Measurements from ENCODE around the gene CA5A. TPM values are rescaled to one million over a fixed set of nuclear protein-coding genes. Genes with fewer than 3 reads are reported as not detected.

Gene CA5A
- total RNA-seq, 4 donors from 2014 or later: not detected

- H3K9me3 ChIP-seq: no peaks in the 10 kb centered on the region
- TF ChIP-seq POLR2A (IDR thresholded peaks at IDR 0.05) (no peak), CTCF (IDR thresholded peaks at IDR 0.05) (no peak), POLR2AphosphoS5 (IDR thresholded peaks at IDR 0.05) (no peak), EP300 (IDR thresholded peaks at IDR 0.05) (no peak)
- H3K4me3 ChIP-seq: no peak overlapping the region
- no peaks in the 10 kb centered on the region for H3K36me3 ChIP-seq
- WGBS, 2 donors (ENCODE audit: low coverage in 1 of 2): 76% methylated on average over 14 of the region's 26 CpGs; no CpG with 5 or more reads in 1 of the 2 donors
- no peak overlapping the region for H3K27ac ChIP-seq
- peaks cover 27% of the 10 kb centered on the region for H3K27me3 ChIP-seq
- H3K4me1 ChIP-seq: no peaks in the 10 kb centered on the region
- ATAC-seq: no peak
Observed at GRCh38 chr16:87924811-87925670, 11.3 kb downstream of the CA5A start.

- WGBS, 2 donors (ENCODE audit: low coverage in 1 of 2): 43 to 78% methylated on average over 1 to 4 of the region's 27 CpGs
- no peak overlapping the region for H3K4me3 ChIP-seq
Observed at GRCh38 chr16:87924041-87924810, 12.1 kb downstream of the CA5A start.

GRCh38 chr16:87922250-87922871 lies 14.0 kb downstream of the CA5A start:
- Histone ChIP-seq H3K4me1 (peaks cover 0 to 13% (median 0%) of the 10 kb centered on the region in 3 donors), H3K36me3 (no peaks in the 10 kb centered on the region), H3K27me3 (peaks cover 45% of the 10 kb centered on the region), H3K27ac (no peak overlapping the region), H3K9me3 (no peaks in the 10 kb centered on the region), H3K4me3 (no peak overlapping the region)
- 40 to 80% methylated on average over 1 of the region's 14 CpGs for WGBS, 2 donors (ENCODE audit: low coverage in 1 of 2)
- ATAC-seq: no peak
- no peak for TF ChIP-seq CTCF (IDR thresholded peaks at IDR 0.05)
- TF ChIP-seq POLR2AphosphoS5 (IDR thresholded peaks at IDR 0.05): no peak
- TF ChIP-seq POLR2A (IDR thresholded peaks at IDR 0.05): no peak
- TF ChIP-seq EP300 (IDR thresholded peaks at IDR 0.05): no peak

More at GRCh38 chr16:87924041-87924810, 12.1 kb downstream of the CA5A start:
- H3K36me3 ChIP-seq: no peaks in the 10 kb centered on the region
- H3K9me3 ChIP-seq: no peaks in the 10 kb centered on the region
- H3K4me1 ChIP-seq: no peaks in the 10 kb centered on the region
- no peak overlapping the region for H3K27ac ChIP-seq
- H3K27me3 ChIP-seq: peaks cover 32% of the 10 kb centered on the region
- TF ChIP-seq EP300 (IDR thresholded peaks at IDR 0.05): no peak
- no peak for TF ChIP-seq CTCF (IDR thresholded peaks at IDR 0.05)
- TF ChIP-seq POLR2A (IDR thresholded peaks at IDR 0.05): no peak
- no peak for ATAC-seq

- no peak for TF ChIP-seq CTCF (IDR thresholded peaks at IDR 0.05)
- TF ChIP-seq POLR2A (IDR thresholded peaks at IDR 0.05): no peak
- TF ChIP-seq EP300 (IDR thresholded peaks at IDR 0.05): no peak
- no peak for TF ChIP-seq POLR2AphosphoS5 (IDR thresholded peaks at IDR 0.05)
- Histone ChIP-seq H3K4me1 (peaks cover 0 to 13% (median 0%) of the 10 kb centered on the region in 3 donors), H3K27me3 (peaks cover 37% of the 10 kb centered on the region), H3K27ac (no peak overlapping the region), H3K9me3 (no peaks in the 10 kb centered on the region), H3K4me3 (no peak overlapping the region), H3K36me3 (no peaks in the 10 kb centered on the region)
- 50 to 78% methylated on average over 1 to 4 of the region's 13 CpGs for WGBS, 2 donors (ENCODE audit: low coverage in 1 of 2)
- ATAC-seq: no peak
Observed at GRCh38 chr16:87921236-87921773, 15.0 kb downstream of the CA5A start.

All from gastroesophageal sphincter (tissue), 4 donors.